ENCODE measurements around the gene ZNF837.

The ZNF837 gene

GRCh38 chr19:58374200-58374599, 6.6 kb downstream of the ZNF837 start:
- H3K4me1 ChIP-seq (ENCODE audit: insufficient read depth, low read length) = peaks cover 2% of the 10 kb centered on the region

GRCh38 chr19:58372311-58373133, 8.3 kb downstream of the ZNF837 start:
- Histone ChIP-seq H3K4me3 (ENCODE audit: low read depth in 1 of 2, low read length in 2 of 2) (no peak overlapping the region), H3K79me2 (ENCODE audit: insufficient read depth, low read length) (no peaks in the 10 kb centered on the region), H3K27me3 (ENCODE audit: insufficient read depth, low read length, poor library complexity) (no peaks in the 10 kb centered on the region), H3K27ac (ENCODE audit: low read length) (no peak overlapping the region), H3K9me3 (ENCODE audit: insufficient read depth, low read length, severe bottlenecking) (no peaks in the 10 kb centered on the region), H3K36me3 (ENCODE audit: insufficient read depth, low read length) (peaks cover 5% of the 10 kb centered on the region), H3K4me1 (ENCODE audit: insufficient read depth, low read length) (no peaks in the 10 kb centered on the region), H4K20me1 (ENCODE audit: insufficient read depth, low read length) (no peaks in the 10 kb centered on the region), H2AFZ (ENCODE audit: low read depth, low read length) (no peak overlapping the region), H3K9ac (ENCODE audit: low read depth, low read length) (no peak overlapping the region), H3K4me2 (ENCODE audit: insufficient read depth, low read length) (no peak overlapping the region)
- DNase-seq = no peak
- TF ChIP-seq CTCF (IDR thresholded peaks at IDR 0.05; ENCODE audit: borderline replicate concordance, extremely low read depth, low read length, poor library complexity, severe bottlenecking) = no peak
- no peak for TF ChIP-seq EZH2 (IDR thresholded peaks at IDR 0.05; ENCODE audit: borderline replicate concordance, low read depth, low read length, severe bottlenecking)
- no peak for ATAC-seq (ENCODE audit: insufficient read depth, low read depth)

More at GRCh38 chr19:58374200-58374599, 6.6 kb downstream of the ZNF837 start:
- H2AFZ ChIP-seq (ENCODE audit: low read depth, low read length) = no peak overlapping the region
- no peaks in the 10 kb centered on the region for H3K9me3 ChIP-seq (ENCODE audit: insufficient read depth, low read length, severe bottlenecking)
- no peaks in the 10 kb centered on the region for H4K20me1 ChIP-seq (ENCODE audit: insufficient read depth, low read length)
- no peak for DNase-seq
- H3K4me3 ChIP-seq (ENCODE audit: low read depth in 1 of 2, low read length in 2 of 2) = no peak overlapping the region
- no peaks in the 10 kb centered on the region; the same call in 1 of the 2 replicates for H3K36me3 ChIP-seq (ENCODE audit: insufficient read depth, low read length)
- no peak overlapping the region for H3K27ac ChIP-seq (ENCODE audit: low read length)
- H3K27me3 ChIP-seq (ENCODE audit: insufficient read depth, low read length, poor library complexity) = no peaks in the 10 kb centered on the region
- H3K79me2 ChIP-seq (ENCODE audit: insufficient read depth, low read length) = peaks cover 4% of the 10 kb centered on the region
- ATAC-seq (ENCODE audit: insufficient read depth, low read depth) = no peak
- H3K9ac ChIP-seq (ENCODE audit: low read depth, low read length) = no peak overlapping the region
- no peak overlapping the region for H3K4me2 ChIP-seq (ENCODE audit: insufficient read depth, low read length)
- no peak for TF ChIP-seq CTCF (IDR thresholded peaks at IDR 0.05; ENCODE audit: borderline replicate concordance, extremely low read depth, low read length, poor library complexity, severe bottlenecking)
- TF ChIP-seq EZH2 (IDR thresholded peaks at IDR 0.05; ENCODE audit: borderline replicate concordance, low read depth, low read length, severe bottlenecking) = no peak

- no peak overlapping the region for H3K9ac ChIP-seq (ENCODE audit: low read depth, low read length)
- H3K27ac ChIP-seq (ENCODE audit: low read length) = no peak overlapping the region
- H3K4me2 ChIP-seq (ENCODE audit: insufficient read depth, low read length) = no peak overlapping the region
- no peak overlapping the region for H2AFZ ChIP-seq (ENCODE audit: low read depth, low read length)
- ATAC-seq (ENCODE audit: insufficient read depth, low read depth) (no peak), DNase-seq (no peak)
- no peaks in the 10 kb centered on the region for H3K79me2 ChIP-seq (ENCODE audit: insufficient read depth, low read length)
- H3K4me3 ChIP-seq (ENCODE audit: low read depth in 1 of 2, low read length in 2 of 2) = no peak overlapping the region
- peaks cover 8% of the 10 kb centered on the region for H3K36me3 ChIP-seq (ENCODE audit: insufficient read depth, low read length)
- H4K20me1 ChIP-seq (ENCODE audit: insufficient read depth, low read length) = no peaks in the 10 kb centered on the region
- H3K9me3 ChIP-seq (ENCODE audit: insufficient read depth, low read length, severe bottlenecking) = no peaks in the 10 kb centered on the region
- H3K27me3 ChIP-seq (ENCODE audit: insufficient read depth, low read length, poor library complexity) = no peaks in the 10 kb centered on the region
- TF ChIP-seq CTCF (IDR thresholded peaks at IDR 0.05; ENCODE audit: borderline replicate concordance, extremely low read depth, low read length, poor library complexity, severe bottlenecking) = no peak
- H3K4me1 ChIP-seq (ENCODE audit: insufficient read depth, low read length) = no peaks in the 10 kb centered on the region
Measured at GRCh38 chr19:58368561-58369360, 12.1 kb downstream of the ZNF837 start.

All from DND-41 (cell line).